Measurements from ENCODE around the gene OLA1. TPM values are rescaled to one million over a fixed set of nuclear protein-coding genes. Genes with fewer than 3 reads are reported as not detected.

The OLA1 gene
- total RNA-seq, 1 donor from 2014 or later, result 323 TPM

GRCh38 chr2:174166261-174166660 lies 82.1 kb downstream of the OLA1 start:
- Mint-ChIP-seq H3K4me3 (no peak overlapping the region), H3K4me1 (no peaks in the 10 kb centered on the region), H3K27ac (no peak overlapping the region), H3K36me3 (peaks cover 42% of the 10 kb centered on the region), H3K27me3 (ENCODE audit: insufficient read depth, low read depth) (no peaks in the 10 kb centered on the region), H3K9me3 (peaks cover 41% of the 10 kb centered on the region)
- Histone ChIP-seq H3K9me3 (ENCODE audit: low read depth) (peaks cover 10% of the 10 kb centered on the region), H3F3A (ENCODE audit: low read depth) (no peaks in the 10 kb centered on the region), H3K27me3 (no peaks in the 10 kb centered on the region), H3K36me3 (peaks cover 19% of the 10 kb centered on the region), H3K27ac (no peak overlapping the region), H3K4me2 (no peak overlapping the region), H2AFZ (replicated peaks) (no peak overlapping the region), H3K4me3 (no peak overlapping the region), H3K79me2 (ENCODE audit: low read depth) (peaks cover 86% of the 10 kb centered on the region), H4K20me1 (ENCODE audit: low read depth) (peaks cover 10% of the 10 kb centered on the region), H3K9ac (no peak overlapping the region), H3K4me1 (no peaks in the 10 kb centered on the region)
- no peak for DNase-seq (ENCODE audit: low spot score)
- TF ChIP-seq CTCF (IDR thresholded peaks at IDR 0.05) (no peak), EZH2 (IDR thresholded peaks at IDR 0.05) (no peak), EZH2phosphoT487 (IDR thresholded peaks at IDR 0.05) (no peak)

GRCh38 chr2:174161490-174161889 lies 86.8 kb downstream of the OLA1 start:
- TF ChIP-seq EZH2 (IDR thresholded peaks at IDR 0.05) (no peak), EZH2phosphoT487 (IDR thresholded peaks at IDR 0.05) (no peak), CTCF (IDR thresholded peaks at IDR 0.05) (no peak)
- no peak overlapping the region for H3K4me3 Mint-ChIP-seq
- no peak overlapping the region for H3K4me2 ChIP-seq
- no peak overlapping the region for H2AFZ ChIP-seq (replicated peaks)
- H3K27me3 Mint-ChIP-seq (ENCODE audit: insufficient read depth, low read depth), result no peaks in the 10 kb centered on the region
- peaks cover 7% of the 10 kb centered on the region for H3K36me3 ChIP-seq
- H3K4me1 ChIP-seq, result no peaks in the 10 kb centered on the region
- H3K79me2 ChIP-seq (ENCODE audit: low read depth), result peaks cover 59% of the 10 kb centered on the region
- H3K9me3 Mint-ChIP-seq, result peaks cover 3% of the 10 kb centered on the region
- no peaks in the 10 kb centered on the region for H3K9me3 ChIP-seq (ENCODE audit: low read depth)
- H3K4me3 ChIP-seq, result no peak overlapping the region
- H3K9ac ChIP-seq, result no peak overlapping the region
- no peaks in the 10 kb centered on the region for H3K27me3 ChIP-seq
- peaks cover 15% of the 10 kb centered on the region for H3F3A ChIP-seq (ENCODE audit: low read depth)
- no peak overlapping the region for H3K27ac ChIP-seq
- no peak overlapping the region for H3K27ac Mint-ChIP-seq
- H4K20me1 ChIP-seq (ENCODE audit: low read depth), result peaks cover 26% of the 10 kb centered on the region
- DNase-seq (ENCODE audit: low spot score), result no peak
- H3K36me3 Mint-ChIP-seq, result peaks cover 12% of the 10 kb centered on the region
- H3K4me1 Mint-ChIP-seq, result no peaks in the 10 kb centered on the region

- TF ChIP-seq CTCF (IDR thresholded peaks at IDR 0.05) (peak; percentile 67), EZH2 (IDR thresholded peaks at IDR 0.05) (no peak)
- Histone ChIP-seq H3K79me2 (ENCODE audit: low read depth) (peaks cover 51% of the 10 kb centered on the region), H3K4me1 (no peaks in the 10 kb centered on the region), H3K36me3 (peaks cover 7% of the 10 kb centered on the region), H3K9me3 (ENCODE audit: low read depth) (no peaks in the 10 kb centered on the region), H2AFZ (replicated peaks) (no peak overlapping the region), H3K4me3 (no peak overlapping the region), H3K27me3 (no peaks in the 10 kb centered on the region), H3F3A (ENCODE audit: low read depth) (peaks cover 15% of the 10 kb centered on the region), H4K20me1 (ENCODE audit: low read depth) (peaks cover 30% of the 10 kb centered on the region), H3K27ac (no peak overlapping the region), H3K9ac (no peak overlapping the region), H3K4me2 (no peak overlapping the region)
- Mint-ChIP-seq H3K9me3 (no peaks in the 10 kb centered on the region), H3K4me3 (no peak overlapping the region), H3K27ac (no peak overlapping the region), H3K27me3 (ENCODE audit: insufficient read depth, low read depth) (no peaks in the 10 kb centered on the region), H3K36me3 (peaks cover 7% of the 10 kb centered on the region), H3K4me1 (peaks cover 3% of the 10 kb centered on the region)
- DNase-seq (ENCODE audit: low spot score), result peak; percentile 67
Measured at GRCh38 chr2:174158003-174158402, 90.3 kb downstream of the OLA1 start.

Data from neural progenitor cell (in vitro differentiated cells).